IMR-90 (cell line): Measurements from ENCODE around the gene TMEM40.

Source experiments
- BHLHE40 ChIP-seq: fragments of 150-350 bp; IDR thresholded peaks from 2 replicates; pipeline ENCODE4 v1.6.1; 2016; ENCODE audit warnings: mild to moderate bottlenecking, low read depth, low read length
- CHD1 ChIP-seq: IDR thresholded peaks from 2 replicates; pipeline ENCODE4 v1.6.1; 2012; ENCODE audit warnings: low read depth, low read length, improper control_type of control experiment
- MAZ ChIP-seq: IDR thresholded peaks from 2 replicates; pipeline ENCODE4 v1.6.1; 2012; ENCODE audit warnings: low read depth, mild to moderate bottlenecking, low read length, improper control_type of control experiment, moderate library complexity, borderline replicate concordance
- POLR2A ChIP-seq: IDR thresholded peaks from 2 replicates; pipeline ENCODE4 v1.6.1; 2012; ENCODE audit warnings: mild to moderate bottlenecking, low read depth, low read length
- SMC3 ChIP-seq: fragments of 150-350 bp; IDR thresholded peaks from 2 replicates; pipeline ENCODE4 v1.6.1; 2016; ENCODE audit warnings: low read depth, mild to moderate bottlenecking, antibody characterized with exemption, low read length, moderate library complexity
- TF ChIP-seq, protein P1 (sequence below): conservative IDR thresholded peaks from 2 replicates; pipeline ENCODE4 v1.5.1; 2012; ENCODE audit warnings: mild to moderate bottlenecking, low read depth, low read length, improper control_type of control experiment
- TF ChIP-seq, protein P2 (sequence below): fragments of 150-350 bp; IDR thresholded peaks from 2 replicates; pipeline ENCODE4 v1.6.1; 2017; ENCODE audit warnings: mild to moderate bottlenecking, antibody characterized with exemption, low read length, low read depth

DNA sequence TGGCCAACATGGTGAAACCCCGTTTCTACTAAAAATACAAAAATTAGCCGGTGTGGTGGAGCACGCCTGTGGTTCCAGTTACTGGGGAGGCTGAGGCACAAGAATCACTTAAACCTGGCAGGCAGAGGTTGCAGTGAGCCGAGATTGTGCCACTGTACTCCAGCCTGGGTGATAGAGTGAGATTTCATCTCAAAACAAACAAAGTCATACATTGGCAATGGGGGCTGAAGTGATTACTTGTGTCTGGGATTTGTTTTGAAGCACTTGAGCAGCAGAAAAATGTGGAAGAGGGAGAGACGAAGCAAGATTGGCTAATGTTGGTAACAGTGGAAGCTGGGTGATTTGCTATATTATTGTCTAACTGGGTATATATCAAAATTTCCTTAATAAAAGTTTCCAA is 13.4 kb upstream of the TMEM40 start:
- TF ChIP-seq BHLHE40 (no peak), POLR2A (no peak), MAZ (no peak), SMC3 (no peak), CHD1 (no peak)
- TF ChIP-seq, protein P1, sequence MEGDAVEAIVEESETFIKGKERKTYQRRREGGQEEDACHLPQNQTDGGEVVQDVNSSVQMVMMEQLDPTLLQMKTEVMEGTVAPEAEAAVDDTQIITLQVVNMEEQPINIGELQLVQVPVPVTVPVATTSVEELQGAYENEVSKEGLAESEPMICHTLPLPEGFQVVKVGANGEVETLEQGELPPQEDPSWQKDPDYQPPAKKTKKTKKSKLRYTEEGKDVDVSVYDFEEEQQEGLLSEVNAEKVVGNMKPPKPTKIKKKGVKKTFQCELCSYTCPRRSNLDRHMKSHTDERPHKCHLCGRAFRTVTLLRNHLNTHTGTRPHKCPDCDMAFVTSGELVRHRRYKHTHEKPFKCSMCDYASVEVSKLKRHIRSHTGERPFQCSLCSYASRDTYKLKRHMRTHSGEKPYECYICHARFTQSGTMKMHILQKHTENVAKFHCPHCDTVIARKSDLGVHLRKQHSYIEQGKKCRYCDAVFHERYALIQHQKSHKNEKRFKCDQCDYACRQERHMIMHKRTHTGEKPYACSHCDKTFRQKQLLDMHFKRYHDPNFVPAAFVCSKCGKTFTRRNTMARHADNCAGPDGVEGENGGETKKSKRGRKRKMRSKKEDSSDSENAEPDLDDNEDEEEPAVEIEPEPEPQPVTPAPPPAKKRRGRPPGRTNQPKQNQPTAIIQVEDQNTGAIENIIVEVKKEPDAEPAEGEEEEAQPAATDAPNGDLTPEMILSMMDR: no peak
- TF ChIP-seq, protein P2, sequence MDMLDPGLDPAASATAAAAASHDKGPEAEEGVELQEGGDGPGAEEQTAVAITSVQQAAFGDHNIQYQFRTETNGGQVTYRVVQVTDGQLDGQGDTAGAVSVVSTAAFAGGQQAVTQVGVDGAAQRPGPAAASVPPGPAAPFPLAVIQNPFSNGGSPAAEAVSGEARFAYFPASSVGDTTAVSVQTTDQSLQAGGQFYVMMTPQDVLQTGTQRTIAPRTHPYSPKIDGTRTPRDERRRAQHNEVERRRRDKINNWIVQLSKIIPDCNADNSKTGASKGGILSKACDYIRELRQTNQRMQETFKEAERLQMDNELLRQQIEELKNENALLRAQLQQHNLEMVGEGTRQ: no peak
